Measurements from ENCODE around the gene BCAN. TPM values are rescaled to one million over a fixed set of nuclear protein-coding genes. Genes with fewer than 3 reads are reported as not detected.

BCAN gene
- total RNA-seq, 1 experiment from 2014 or later: 1.2 TPM

DNA sequence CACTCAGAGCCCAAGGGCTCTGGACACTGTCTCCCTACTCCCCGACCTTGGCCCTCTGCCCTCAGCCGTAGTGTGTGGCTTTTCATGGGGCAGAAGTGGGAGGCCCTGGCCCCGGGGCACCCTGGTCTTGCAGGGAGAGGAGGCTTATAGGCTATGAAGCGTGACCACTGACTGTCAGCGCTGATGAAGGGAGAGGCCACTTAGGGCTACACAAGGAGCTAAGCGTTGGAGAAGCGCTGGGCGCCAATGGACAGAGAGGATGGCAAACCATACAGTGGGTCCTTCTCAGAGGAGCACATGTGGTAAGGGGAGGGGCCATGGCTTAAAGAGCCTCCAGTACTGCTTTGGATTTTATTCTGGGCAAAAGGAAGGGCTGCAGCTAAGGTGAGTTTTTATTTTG is 55.6 kb downstream of the BCAN start:
- Histone ChIP-seq H3K27me3 (ENCODE audit: insufficient read depth, low read length) (no peaks in the 10 kb centered on the region), H3K9me3 (ENCODE audit: control insufficient read depth, low read depth, low read length) (no peaks in the 10 kb centered on the region), H2BK20ac (ENCODE audit: low read depth, low read length, poor library complexity, severe bottlenecking) (no peak overlapping the region), H4K5ac (ENCODE audit: insufficient read length, low read depth, low read length) (no peak overlapping the region), H3K18ac (ENCODE audit: insufficient read length, low read depth, low read length) (no peak overlapping the region), H2AK5ac (ENCODE audit: insufficient read length, low read length) (no peak overlapping the region), H2BK12ac (ENCODE audit: insufficient read length, low read depth, low read length) (no peak overlapping the region), H3K4me2 (ENCODE audit: insufficient read depth, insufficient read length, low read length) (no peak overlapping the region), H3K4me1 (ENCODE audit: insufficient read depth, low read length) (peaks cover 7% of the 10 kb centered on the region; the same call in 1 of the 2 replicates), H2BK5ac (ENCODE audit: insufficient read length, low read length) (no peak overlapping the region), H2BK120ac (ENCODE audit: low read depth, low read length, poor library complexity, severe bottlenecking) (no peak overlapping the region), H2BK15ac (ENCODE audit: low read depth, low read length) (no peak overlapping the region), H3K14ac (ENCODE audit: insufficient read depth, low read length) (no peak overlapping the region), H3K23me2 (ENCODE audit: insufficient read length, low read depth, low read length, poor library complexity, severe bottlenecking) (peaks cover 7% of the 10 kb centered on the region), H3K9ac (ENCODE audit: extremely low read depth, insufficient read length, low read length) (no peak overlapping the region), H4K20me1 (ENCODE audit: control insufficient read depth, insufficient read depth, insufficient read length) (no peaks in the 10 kb centered on the region), H3K4ac (ENCODE audit: low read depth, low read length) (no peak overlapping the region), H2AFZ (ENCODE audit: low read length) (no peak overlapping the region), H3K23ac (ENCODE audit: insufficient read length, low read depth, low read length) (no peak overlapping the region), H3K56ac (ENCODE audit: insufficient read length, low read depth, low read length) (no peak overlapping the region), H4K8ac (replicated peaks; ENCODE audit: insufficient read length, low read depth, low read length) (no peak overlapping the region), H3K27ac (ENCODE audit: insufficient read length, low read depth, low read length) (no peak overlapping the region), H3K79me2 (ENCODE audit: insufficient read depth, low read length) (no peaks in the 10 kb centered on the region), H3K79me1 (ENCODE audit: insufficient read depth, low read depth, low read length, poor library complexity, severe bottlenecking) (no peaks in the 10 kb centered on the region), H4K91ac (ENCODE audit: insufficient read length, low read depth, low read length) (no peak overlapping the region), H3T11ph (ENCODE audit: low read length) (no peak overlapping the region)
- TF ChIP-seq, protein P1, sequence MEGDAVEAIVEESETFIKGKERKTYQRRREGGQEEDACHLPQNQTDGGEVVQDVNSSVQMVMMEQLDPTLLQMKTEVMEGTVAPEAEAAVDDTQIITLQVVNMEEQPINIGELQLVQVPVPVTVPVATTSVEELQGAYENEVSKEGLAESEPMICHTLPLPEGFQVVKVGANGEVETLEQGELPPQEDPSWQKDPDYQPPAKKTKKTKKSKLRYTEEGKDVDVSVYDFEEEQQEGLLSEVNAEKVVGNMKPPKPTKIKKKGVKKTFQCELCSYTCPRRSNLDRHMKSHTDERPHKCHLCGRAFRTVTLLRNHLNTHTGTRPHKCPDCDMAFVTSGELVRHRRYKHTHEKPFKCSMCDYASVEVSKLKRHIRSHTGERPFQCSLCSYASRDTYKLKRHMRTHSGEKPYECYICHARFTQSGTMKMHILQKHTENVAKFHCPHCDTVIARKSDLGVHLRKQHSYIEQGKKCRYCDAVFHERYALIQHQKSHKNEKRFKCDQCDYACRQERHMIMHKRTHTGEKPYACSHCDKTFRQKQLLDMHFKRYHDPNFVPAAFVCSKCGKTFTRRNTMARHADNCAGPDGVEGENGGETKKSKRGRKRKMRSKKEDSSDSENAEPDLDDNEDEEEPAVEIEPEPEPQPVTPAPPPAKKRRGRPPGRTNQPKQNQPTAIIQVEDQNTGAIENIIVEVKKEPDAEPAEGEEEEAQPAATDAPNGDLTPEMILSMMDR (conservative IDR thresholded peaks at IDR 0.05): no peak
- Mint-ChIP-seq H3K27me3 (ENCODE audit: low read depth) (peaks cover 8% of the 10 kb centered on the region), H3K36me3 (ENCODE audit: insufficient read depth in 1 of 3, low read depth in 3 of 3) (peaks cover 15 to 49% (median 39%) of the 10 kb centered on the region in 3 experiments), H3K9me3 (no peaks in the 10 kb centered on the region), H3K4me1 (peaks cover 28 to 48% of the 10 kb centered on the region in 2 experiments), H3K4me3 (no peak overlapping the region), H3K27ac (peak overlapping the region in 1 of 3 experiments; percentile 30; a peak in 2 of 7 replicates)
- no peak for DNase-seq
- WGBS (ENCODE audit: extremely low coverage, insufficient read length, low lambda C conversion rate): no CpG with 5 or more reads among the region's 8 CpGs
